ENCODE measurements around the gene GAS5. TPM values are rescaled to one million over a fixed set of nuclear protein-coding genes. Genes with fewer than 3 reads are reported as not detected.

The GAS5 gene
- total RNA-seq, 1 donor from 2014 or later, result 473 TPM

DNA sequence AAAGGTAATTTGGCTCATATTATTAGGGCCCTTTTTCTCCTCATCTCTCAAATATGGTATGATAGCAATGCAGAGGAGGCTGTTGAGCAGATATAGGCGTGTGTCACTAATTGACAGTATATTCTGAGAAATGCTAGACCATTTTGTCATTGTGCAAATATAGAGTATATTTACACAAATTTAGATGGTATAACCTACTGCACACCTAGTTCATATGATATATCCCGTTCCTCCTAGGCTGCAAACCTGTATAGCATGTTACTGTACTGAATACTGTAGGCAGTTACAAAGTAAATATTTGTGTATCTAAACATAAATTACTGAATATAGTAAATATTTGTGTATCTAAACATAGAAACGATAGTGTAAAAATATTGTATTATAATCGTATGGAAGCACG lies 8.9 kb upstream of the GAS5 start:
- H3K4me2 ChIP-seq (ENCODE audit: low read length), result no peak overlapping the region
- H3K27me3 ChIP-seq (ENCODE audit: insufficient read depth, low read length), result no peaks in the 10 kb centered on the region
- Mint-ChIP-seq H3K4me1 (ENCODE audit: low read depth, unreplicated experiment) (no peaks in the 10 kb centered on the region), H3K36me3 (ENCODE audit: low read depth, unreplicated experiment) (peaks cover 11% of the 10 kb centered on the region), H3K4me3 (ENCODE audit: unreplicated experiment) (no peak overlapping the region), H3K27ac (ENCODE audit: unreplicated experiment) (no peak overlapping the region), H3K27me3 (ENCODE audit: low read depth, unreplicated experiment) (no peaks in the 10 kb centered on the region), H3K9me3 (ENCODE audit: unreplicated experiment) (no peaks in the 10 kb centered on the region)
- no peak overlapping the region for H2AFZ ChIP-seq (ENCODE audit: low read depth, low read length)
- peaks cover 5% of the 10 kb centered on the region for H3K79me2 ChIP-seq (ENCODE audit: insufficient read depth, low read length)
- no peak for FAIRE-seq
- H3K36me3 ChIP-seq (ENCODE audit: insufficient read depth, low read length), result peaks cover 14% of the 10 kb centered on the region
- H3K4me3 ChIP-seq (ENCODE audit: insufficient read depth, low read depth, low read length), result no peak overlapping the region
- DNase-seq (ENCODE audit: low read depth), result no peak
- H3K27ac ChIP-seq (ENCODE audit: low read depth, low read length), result no peak overlapping the region
- H3K9ac ChIP-seq (ENCODE audit: low read length), result no peak overlapping the region
- H4K20me1 ChIP-seq (ENCODE audit: insufficient read depth, low read length), result no peaks in the 10 kb centered on the region
- TF ChIP-seq EZH2 (IDR thresholded peaks at IDR 0.05; ENCODE audit: insufficient read depth, low read length), result no peak
- TF ChIP-seq, protein P1, sequence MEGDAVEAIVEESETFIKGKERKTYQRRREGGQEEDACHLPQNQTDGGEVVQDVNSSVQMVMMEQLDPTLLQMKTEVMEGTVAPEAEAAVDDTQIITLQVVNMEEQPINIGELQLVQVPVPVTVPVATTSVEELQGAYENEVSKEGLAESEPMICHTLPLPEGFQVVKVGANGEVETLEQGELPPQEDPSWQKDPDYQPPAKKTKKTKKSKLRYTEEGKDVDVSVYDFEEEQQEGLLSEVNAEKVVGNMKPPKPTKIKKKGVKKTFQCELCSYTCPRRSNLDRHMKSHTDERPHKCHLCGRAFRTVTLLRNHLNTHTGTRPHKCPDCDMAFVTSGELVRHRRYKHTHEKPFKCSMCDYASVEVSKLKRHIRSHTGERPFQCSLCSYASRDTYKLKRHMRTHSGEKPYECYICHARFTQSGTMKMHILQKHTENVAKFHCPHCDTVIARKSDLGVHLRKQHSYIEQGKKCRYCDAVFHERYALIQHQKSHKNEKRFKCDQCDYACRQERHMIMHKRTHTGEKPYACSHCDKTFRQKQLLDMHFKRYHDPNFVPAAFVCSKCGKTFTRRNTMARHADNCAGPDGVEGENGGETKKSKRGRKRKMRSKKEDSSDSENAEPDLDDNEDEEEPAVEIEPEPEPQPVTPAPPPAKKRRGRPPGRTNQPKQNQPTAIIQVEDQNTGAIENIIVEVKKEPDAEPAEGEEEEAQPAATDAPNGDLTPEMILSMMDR (IDR thresholded peaks at IDR 0.05; ENCODE audit: insufficient read depth, low read depth, low read length), result no peak
- H3K4me1 ChIP-seq (ENCODE audit: insufficient read depth, low read length), result no peaks in the 10 kb centered on the region
- H3K9me3 ChIP-seq (ENCODE audit: insufficient read depth, low read depth, low read length), result no peaks in the 10 kb centered on the region

DNA sequence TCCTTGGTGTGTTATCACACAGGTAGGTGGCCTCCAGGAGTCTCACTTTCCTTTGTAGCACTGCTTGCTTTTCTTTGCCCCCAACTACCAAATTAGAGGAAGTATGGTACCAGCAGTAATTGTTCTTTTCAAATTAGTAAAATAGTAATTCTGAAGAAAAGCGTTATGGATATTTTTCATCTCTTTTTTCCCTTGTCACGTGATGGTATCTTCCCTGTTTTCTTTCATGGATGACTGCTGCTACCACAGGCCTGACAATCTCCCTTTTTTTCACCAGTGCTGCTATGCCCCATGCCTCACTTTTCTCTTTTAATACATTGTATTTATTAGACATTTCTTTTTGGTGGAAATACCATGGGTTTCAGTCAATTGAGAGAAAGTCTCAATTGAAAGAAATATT lies 3.7 kb upstream of the GAS5 start:
- Mint-ChIP-seq H3K27ac (ENCODE audit: unreplicated experiment) (no peak overlapping the region), H3K36me3 (ENCODE audit: low read depth, unreplicated experiment) (peaks cover 18% of the 10 kb centered on the region)

DNA sequence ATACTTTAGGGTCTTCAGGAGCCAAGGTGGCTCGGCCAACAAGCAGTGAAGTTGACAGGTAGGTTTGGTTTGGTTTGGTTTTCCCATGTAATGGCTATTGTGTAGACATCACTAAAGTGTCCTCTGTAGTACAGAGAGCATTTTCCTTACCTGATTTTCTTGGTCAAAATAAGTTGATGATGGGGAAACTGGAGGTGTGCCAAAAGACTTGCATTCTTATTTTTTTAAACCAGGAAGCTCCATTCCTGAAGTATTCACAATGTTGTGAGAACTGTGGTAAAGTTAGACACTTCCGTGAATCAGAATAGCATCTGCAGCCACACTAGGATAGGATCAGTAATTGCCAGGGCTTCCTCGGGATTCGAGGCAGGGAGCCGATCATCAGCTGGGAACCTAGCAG lies 3.3 kb upstream of the GAS5 start:
- no peak overlapping the region for H3K9ac ChIP-seq (ENCODE audit: low read length)
- H3K9me3 ChIP-seq (ENCODE audit: insufficient read depth, low read depth, low read length), result no peaks in the 10 kb centered on the region
- H3K27ac Mint-ChIP-seq (ENCODE audit: unreplicated experiment), result no peak overlapping the region
- no peaks in the 10 kb centered on the region for H3K4me1 ChIP-seq (ENCODE audit: insufficient read depth, low read length)
- FAIRE-seq (no peak), DNase-seq (ENCODE audit: low read depth) (no peak)
- H3K36me3 Mint-ChIP-seq (ENCODE audit: low read depth, unreplicated experiment), result peaks cover 22% of the 10 kb centered on the region
- TF ChIP-seq, protein P1 (IDR thresholded peaks at IDR 0.05; ENCODE audit: insufficient read depth, low read depth, low read length), result no peak
- TF ChIP-seq EZH2 (IDR thresholded peaks at IDR 0.05; ENCODE audit: insufficient read depth, low read length), result no peak
- peaks cover 3% of the 10 kb centered on the region for H3K4me1 Mint-ChIP-seq (ENCODE audit: low read depth, unreplicated experiment)
- peaks cover 18% of the 10 kb centered on the region for H3K36me3 ChIP-seq (ENCODE audit: insufficient read depth, low read length)
- H3K27ac ChIP-seq (ENCODE audit: low read depth, low read length), result no peak overlapping the region
- peaks cover 17% of the 10 kb centered on the region for H4K20me1 ChIP-seq (ENCODE audit: insufficient read depth, low read length)
- H3K27me3 ChIP-seq (ENCODE audit: insufficient read depth, low read length), result no peaks in the 10 kb centered on the region
- H3K27me3 Mint-ChIP-seq (ENCODE audit: low read depth, unreplicated experiment), result no peaks in the 10 kb centered on the region
- peaks cover 31% of the 10 kb centered on the region for H3K79me2 ChIP-seq (ENCODE audit: insufficient read depth, low read length)
- no peak overlapping the region for H3K4me2 ChIP-seq (ENCODE audit: low read length)
- no peak overlapping the region for H3K4me3 ChIP-seq (ENCODE audit: insufficient read depth, low read depth, low read length)
- no peak overlapping the region for H2AFZ ChIP-seq (ENCODE audit: low read depth, low read length)
- H3K4me3 Mint-ChIP-seq (ENCODE audit: unreplicated experiment), result no peak overlapping the region
- no peaks in the 10 kb centered on the region for H3K9me3 Mint-ChIP-seq (ENCODE audit: unreplicated experiment)

More for the DNA sequence above, 3.7 kb upstream of the GAS5 start:
- Histone ChIP-seq H3K36me3 (ENCODE audit: insufficient read depth, low read length) (peaks cover 15% of the 10 kb centered on the region), H3K4me2 (ENCODE audit: low read length) (no peak overlapping the region), H3K9me3 (ENCODE audit: insufficient read depth, low read depth, low read length) (no peaks in the 10 kb centered on the region), H3K27ac (ENCODE audit: low read depth, low read length) (no peak overlapping the region), H3K27me3 (ENCODE audit: insufficient read depth, low read length) (no peaks in the 10 kb centered on the region), H3K4me3 (ENCODE audit: insufficient read depth, low read depth, low read length) (no peak overlapping the region), H3K9ac (ENCODE audit: low read length) (no peak overlapping the region), H3K79me2 (ENCODE audit: insufficient read depth, low read length) (peaks cover 27% of the 10 kb centered on the region), H3K4me1 (ENCODE audit: insufficient read depth, low read length) (no peaks in the 10 kb centered on the region), H2AFZ (ENCODE audit: low read depth, low read length) (no peak overlapping the region), H4K20me1 (ENCODE audit: insufficient read depth, low read length) (peaks cover 13% of the 10 kb centered on the region)
- DNase-seq (ENCODE audit: low read depth) (no peak), FAIRE-seq (no peak)
- H3K9me3 Mint-ChIP-seq (ENCODE audit: unreplicated experiment), result no peaks in the 10 kb centered on the region
- H3K27me3 Mint-ChIP-seq (ENCODE audit: low read depth, unreplicated experiment), result no peaks in the 10 kb centered on the region
- H3K4me1 Mint-ChIP-seq (ENCODE audit: low read depth, unreplicated experiment), result peaks cover 3% of the 10 kb centered on the region
- H3K4me3 Mint-ChIP-seq (ENCODE audit: unreplicated experiment), result no peak overlapping the region
- TF ChIP-seq EZH2 (IDR thresholded peaks at IDR 0.05; ENCODE audit: insufficient read depth, low read length), result no peak
- TF ChIP-seq, protein P1 (IDR thresholded peaks at IDR 0.05; ENCODE audit: insufficient read depth, low read depth, low read length), result no peak

Measured in astrocyte (in vitro differentiated cells and primary cell).